GM18951 (cell line): Measurements from ENCODE around the gene INSC.

Experiments used
- POLR2A ChIP-seq: IDR thresholded peaks from 4 replicates; pipeline ENCODE4 v1.6.1; 2011; ENCODE audit warnings: mild to moderate bottlenecking; ENCODE audit not compliant: insufficient read length, insufficient read depth; ENCODE audit errors: extremely low read depth
- in situ Hi-C: fragments of 300-500 bp; cut with MboI; formaldehyde crosslinking; loops from one replicate; pipeline ENCODE4 v1.12.0; 2022; ENCODE audit warnings: low sequenced_read_pairs, mixed read lengths, inconsistent platforms; ENCODE audit not compliant: unreplicated experiment

INSC gene

GRCh38 chr11:15097411-15097810 is 17.3 kb upstream of the INSC start:
- no peak for TF ChIP-seq POLR2A
- in situ Hi-C loops: no loop called here

- in situ Hi-C loops: no loop called here
- no peak for TF ChIP-seq POLR2A
These were observed 15.5 kb upstream of the INSC start for GRCh38 chr11:15099267-15099666.

- TF ChIP-seq POLR2A: no peak
- in situ Hi-C loops: no loop called here
These were observed 13.5 kb upstream of the INSC start for GRCh38 chr11:15101072-15101709.

- TF ChIP-seq POLR2A: no peak
- in situ Hi-C loops: no loop called here
These were observed 10.6 kb upstream of the INSC start for GRCh38 chr11:15104166-15104565.

GRCh38 chr11:15106201-15106965 is 8.3 kb upstream of the INSC start:
- no peak for TF ChIP-seq POLR2A
- in situ Hi-C loops: no loop called here

GRCh38 chr11:15107730-15108515 is 6.8 kb upstream of the INSC start:
- no peak for TF ChIP-seq POLR2A
- in situ Hi-C loops: no loop called here

- in situ Hi-C loops: no loop called here
- TF ChIP-seq POLR2A: no peak
These were observed 6.1 kb upstream of the INSC start for GRCh38 chr11:15108592-15109130.

GRCh38 chr11:15109602-15110001 is 5.1 kb upstream of the INSC start:
- in situ Hi-C loops: no loop called here

GRCh38 chr11:15111215-15111614 is 3.5 kb upstream of the INSC start:
- in situ Hi-C loops: no loop called here
- TF ChIP-seq POLR2A: no peak

More at GRCh38 chr11:15109602-15110001, 5.1 kb upstream of the INSC start:
- no peak for TF ChIP-seq POLR2A

GRCh38 chr11:15112131-15112541 is 2.6 kb upstream of the INSC start:
- TF ChIP-seq POLR2A: no peak
- in situ Hi-C loops: no loop called here

GRCh38 chr11:15113381-15113780 is 1.3 kb upstream of the INSC start:
- no peak for TF ChIP-seq POLR2A
- in situ Hi-C loops: no loop called here

GRCh38 chr11:15115686-15116085 is 963 bp downstream of the INSC start:
- TF ChIP-seq POLR2A: no peak
- in situ Hi-C loops: no loop called here

GRCh38 chr11:15117751-15118150 is 3.0 kb downstream of the INSC start:
- in situ Hi-C loops: no loop called here
- no peak for TF ChIP-seq POLR2A

GRCh38 chr11:15118431-15118830 is 3.7 kb downstream of the INSC start:
- no peak for TF ChIP-seq POLR2A
- in situ Hi-C loops: no loop called here

GRCh38 chr11:15119352-15119751 is 4.6 kb downstream of the INSC start:
- no peak for TF ChIP-seq POLR2A
- in situ Hi-C loops: no loop called here
